Measurements from ENCODE around the gene PCNX3. TPM values are rescaled to one million over a fixed set of nuclear protein-coding genes. Genes with fewer than 3 reads are reported as not detected.

PCNX3 gene
- total and polyA plus RNA-seq, 2 of the 13 experiments (the other 11 are each of a cell fraction or from before 2014, with no cell fraction given) = 16.2 to 23.0 TPM

GRCh38 chr11:65615950-65616574 lies 486 bp downstream of the PCNX3 start (continued):
- TF ChIP-seq ZNF800 (CRISPR knock-in tag; IDR thresholded peaks at IDR 0.05) (no peak), CCDC6 (CRISPR knock-in tag; IDR thresholded peaks at IDR 0.05) (0 out of 2 replicates have a peak, but pooled peaks have one; percentile 10), ZNF446 (CRISPR knock-in tag; IDR thresholded peaks at IDR 0.05) (0 out of 2 replicates have a peak, but pooled peaks have one; percentile 3), ZNF24 (IDR thresholded peaks at IDR 0.05) (no peak), ZNF589 (CRISPR knock-in tag; conservative IDR thresholded peaks at IDR 0.05) (no peak), ZNF672 (CRISPR knock-in tag; IDR thresholded peaks at IDR 0.05) (no peak), FUBP1 (CRISPR knock-in tag; IDR thresholded peaks at IDR 0.05; ENCODE audit: borderline replicate concordance) (no peak), HMG20B (CRISPR knock-in tag; conservative IDR thresholded peaks at IDR 0.05) (no peak), KLF15 (CRISPR knock-in tag; IDR thresholded peaks at IDR 0.05; ENCODE audit: borderline replicate concordance) (no peak), DZIP1 (CRISPR knock-in tag; IDR thresholded peaks at IDR 0.05) (no peak), ZNF691 (CRISPR knock-in tag; IDR thresholded peaks at IDR 0.05; ENCODE audit: borderline replicate concordance, low read depth) (no peak), MXD3 (CRISPR knock-in tag; IDR thresholded peaks at IDR 0.05) (peak; percentile 27; the same call in 1 of the 2 replicates), ATRX (CRISPR knock-in tag; IDR thresholded peaks at IDR 0.05; ENCODE audit: borderline replicate concordance) (no peak), ZNF616 (CRISPR knock-in tag; IDR thresholded peaks at IDR 0.05; ENCODE audit: low read depth) (no peak), ZNF564 (CRISPR knock-in tag; IDR thresholded peaks at IDR 0.05) (0 out of 2 replicates have a peak, but pooled peaks have one; percentile 14), ZNF547 (CRISPR knock-in tag; IDR thresholded peaks at IDR 0.05) (no peak), GATAD2A (CRISPR knock-in tag; IDR thresholded peaks at IDR 0.05) (no peak), ZNF563 (CRISPR knock-in tag; IDR thresholded peaks at IDR 0.05) (peak; percentile 46; the same call in 1 of the 2 replicates), FOSL1 (CRISPR knock-in tag; IDR thresholded peaks at IDR 0.05; ENCODE audit: borderline replicate concordance) (no peak)
